Measurements from ENCODE around the gene ATG10.

ATG10 gene

DNA sequence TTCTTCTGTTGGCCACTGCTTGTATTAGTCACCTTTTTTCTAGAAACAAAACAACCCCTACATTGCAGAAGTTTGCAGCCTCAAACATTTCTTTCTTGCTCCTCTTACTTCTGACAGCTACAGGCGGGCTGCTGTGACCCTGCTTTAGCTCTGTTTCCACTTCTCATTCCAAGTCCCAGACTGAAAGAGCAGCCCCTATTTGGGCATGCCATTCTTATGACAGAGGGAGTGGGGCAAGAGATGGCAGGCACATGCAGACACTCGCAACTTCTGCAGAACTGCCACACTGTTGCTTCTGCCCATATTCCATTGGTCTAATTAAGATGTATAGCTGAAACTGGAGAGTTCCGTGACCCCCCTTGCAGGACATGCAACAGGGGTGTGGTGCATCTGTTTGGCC, 325.9 kb downstream of the ATG10 start:
- 62 to 85% methylated on average over 2 to 3 of the region's 3 CpGs for WGBS, 2 experiments (ENCODE audit: insufficient coverage in 2 of 2)
- no peaks in the 10 kb centered on the region for H3K9me3 ChIP-seq (ENCODE audit: control insufficient read depth, low read length)
- H3K4me3 ChIP-seq (ENCODE audit: extremely low read depth, insufficient read depth, low read length, poor library complexity, severe bottlenecking) = no peak overlapping the region
- no peaks in the 10 kb centered on the region for H3K36me3 ChIP-seq (ENCODE audit: control insufficient read depth, insufficient read depth, low read length)
- no peaks in the 10 kb centered on the region for H3K4me1 ChIP-seq (ENCODE audit: control insufficient read depth, insufficient read depth, low read length, poor library complexity, severe bottlenecking)
- H3K27ac ChIP-seq (ENCODE audit: low read depth, low read length, severe bottlenecking) = no peak overlapping the region

DNA sequence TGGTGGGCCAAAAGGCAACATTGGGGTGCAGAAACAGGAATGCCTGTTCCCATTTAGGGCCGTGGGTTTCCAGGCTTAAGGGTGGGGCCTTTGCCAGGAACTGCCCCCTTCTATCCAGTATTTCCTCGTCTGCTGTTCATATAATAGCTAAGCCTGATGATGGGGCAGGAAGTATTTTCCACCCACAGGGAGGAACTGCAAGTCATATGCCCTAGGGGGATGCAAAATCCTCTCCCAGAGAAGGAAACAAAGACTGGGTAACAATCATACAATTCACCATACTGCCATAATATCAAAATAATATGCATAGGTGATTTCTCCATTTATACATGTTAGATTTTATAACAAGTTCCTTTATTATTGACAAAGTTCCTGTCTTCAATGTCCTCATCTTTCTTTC, 326.8 kb downstream of the ATG10 start:
- Histone ChIP-seq H3K27ac (ENCODE audit: low read depth, low read length, severe bottlenecking) (no peak overlapping the region), H3K4me1 (ENCODE audit: control insufficient read depth, insufficient read depth, low read length, poor library complexity, severe bottlenecking) (no peaks in the 10 kb centered on the region), H3K4me3 (ENCODE audit: extremely low read depth, insufficient read depth, low read length, poor library complexity, severe bottlenecking) (no peak overlapping the region), H3K36me3 (ENCODE audit: control insufficient read depth, insufficient read depth, low read length) (no peaks in the 10 kb centered on the region), H3K9me3 (ENCODE audit: control insufficient read depth, low read length) (no peaks in the 10 kb centered on the region)
- WGBS, 2 experiments (ENCODE audit: insufficient coverage in 2 of 2) = 100% methylated on average over 1 of the region's 2 CpGs; no CpG with 5 or more reads in 1 of the 2 experiments

DNA sequence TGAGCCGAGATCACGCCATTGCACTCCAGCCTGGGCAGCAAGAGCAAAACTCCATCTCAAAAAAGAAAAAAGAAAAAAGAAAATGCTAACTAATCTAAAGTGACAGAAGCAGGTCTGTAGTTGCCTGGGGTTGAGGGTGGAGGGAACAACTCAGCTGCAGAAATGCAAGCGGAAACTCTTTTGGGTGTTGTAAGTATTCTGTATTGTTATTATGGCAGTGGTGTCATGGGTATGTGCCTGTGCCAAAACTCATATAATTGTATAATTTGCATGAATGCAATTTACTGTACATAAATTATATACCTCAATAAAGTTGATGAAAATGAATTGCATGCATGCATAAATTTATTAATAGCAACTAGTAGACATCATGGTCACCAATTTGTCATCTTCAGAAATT, 329.4 kb downstream of the ATG10 start:
- 90% methylated on average over 2 of the region's 3 CpGs; no CpG with 5 or more reads in 1 of the 2 experiments for WGBS, 2 experiments (ENCODE audit: insufficient coverage in 2 of 2)
- Histone ChIP-seq H3K9me3 (ENCODE audit: control insufficient read depth, low read length) (no peaks in the 10 kb centered on the region), H3K36me3 (ENCODE audit: control insufficient read depth, insufficient read depth, low read length) (no peaks in the 10 kb centered on the region)

More for the DNA sequence above, 329.4 kb downstream of the ATG10 start:
- Histone ChIP-seq H3K4me3 (ENCODE audit: extremely low read depth, insufficient read depth, low read length, poor library complexity, severe bottlenecking) (no peak overlapping the region), H3K4me1 (ENCODE audit: control insufficient read depth, insufficient read depth, low read length, poor library complexity, severe bottlenecking) (no peaks in the 10 kb centered on the region), H3K27ac (ENCODE audit: low read depth, low read length, severe bottlenecking) (no peak overlapping the region)
